MM.1S (cell line): ENCODE measurements around the gene AKAP6.

Experiments used
- DNase-seq: peaks from one replicate; pipeline ENCODE4 v3.0.0-alpha.2; 2015
- H2AFZ ChIP-seq: fragments of 300-600 bp; sonication (generic); 2 replicates; pipeline ENCODE4 v1.6.0; 2016; ENCODE audit warnings: antibody characterized with exemption, low read length
- H3F3A ChIP-seq: fragments of 300-600 bp; sonication (generic); 2 replicates; pipeline ENCODE4 v1.6.1; 2016; ENCODE audit warnings: mild to moderate bottlenecking, antibody characterized with exemption, low read length, moderate library complexity, mixed read lengths; ENCODE audit not compliant: insufficient read depth
- H3K27ac ChIP-seq: fragments of 300-600 bp; sonication (generic); 2 replicates; pipeline ENCODE4 v1.5.1; 2016; ENCODE audit warnings: mild to moderate bottlenecking, low read length
- H3K27me3 ChIP-seq: fragments of 300-600 bp; sonication (generic); replicated peaks from 2 replicates; pipeline ENCODE4 v1.6.0; 2016; ENCODE audit warnings: low read length; ENCODE audit not compliant: insufficient read depth
- H3K36me3 ChIP-seq: fragments of 300-600 bp; sonication (generic); replicated peaks from 2 replicates; pipeline ENCODE4 v1.6.1; 2016; ENCODE audit warnings: mild to moderate bottlenecking, low read length, mixed read lengths; ENCODE audit not compliant: insufficient read depth
- H3K4me1 ChIP-seq: fragments of 300-600 bp; sonication (generic); 2 replicates; pipeline ENCODE4 v1.6.1; 2016; ENCODE audit warnings: low read length, mixed read lengths
- H3K4me2 ChIP-seq: fragments of 300-600 bp; sonication (generic); 2 replicates; pipeline ENCODE4 v1.6.0; 2016; ENCODE audit warnings: low read depth, low read length
- H3K4me3 ChIP-seq: fragments of 300-600 bp; sonication (generic); 2 replicates; pipeline ENCODE4 v1.5.1; 2016; ENCODE audit warnings: low read length, mixed read lengths
- H3K79me2 ChIP-seq: fragments of 300-600 bp; sonication (generic); 2 replicates; pipeline ENCODE4 v1.6.1; 2016; ENCODE audit warnings: mixed run types, low read length, mixed read lengths
- H3K9ac ChIP-seq: fragments of 300-600 bp; sonication (generic); 2 replicates; pipeline ENCODE4 v1.6.1; 2016; ENCODE audit warnings: low read length, mixed read lengths
- H3K9me2 ChIP-seq: fragments of 300-600 bp; sonication (generic); replicated peaks from 2 replicates; pipeline ENCODE4 v1.6.1; 2016; ENCODE audit warnings: mild to moderate bottlenecking, low read length, mixed read lengths; ENCODE audit not compliant: insufficient read depth
- H3K9me3 ChIP-seq: fragments of 300-600 bp; sonication (generic); replicated peaks from 2 replicates; pipeline ENCODE4 v1.6.1; 2016; ENCODE audit warnings: mild to moderate bottlenecking, low read length, mixed read lengths; ENCODE audit not compliant: insufficient read depth
- H4K20me1 ChIP-seq: fragments of 300-600 bp; sonication (generic); 2 replicates; pipeline ENCODE4 v1.6.1; 2016; ENCODE audit warnings: mild to moderate bottlenecking, low read length, moderate library complexity, mixed read lengths; ENCODE audit not compliant: insufficient read depth
- CTCF ChIP-seq: fragments of 300-600 bp; sonication (generic); IDR thresholded peaks from 2 replicates; pipeline ENCODE4 v1.5.1; 2016; ENCODE audit warnings: antibody characterized with exemption, low read length, mixed read lengths
- EZH2 ChIP-seq: fragments of 300-600 bp; sonication (generic); optimal IDR thresholded peaks from 2 replicates; pipeline ENCODE3; 2017; ENCODE audit warnings: low read depth, mild to moderate bottlenecking, antibody characterized with exemption, low read length, mixed read lengths
- EZH2phosphoT487 ChIP-seq: fragments of 300-600 bp; sonication (generic); IDR thresholded peaks from 2 replicates; pipeline ENCODE4 v1.6.1; 2018; ENCODE audit warnings: antibody characterized with exemption, low read length

Gene AKAP6

GRCh38 chr14:32403688-32404087 lies 74.6 kb downstream of the AKAP6 start:
- Histone ChIP-seq H3K27ac (no peak overlapping the region), H3K9me2 (no peaks in the 10 kb centered on the region), H3K4me3 (no peak overlapping the region), H3K79me2 (no peaks in the 10 kb centered on the region), H3K9me3 (no peaks in the 10 kb centered on the region), H3K4me2 (no peak overlapping the region), H3K36me3 (no peaks in the 10 kb centered on the region), H3K27me3 (no peaks in the 10 kb centered on the region), H4K20me1 (no peaks in the 10 kb centered on the region), H3F3A (no peaks in the 10 kb centered on the region), H2AFZ (no peak overlapping the region), H3K9ac (no peak overlapping the region), H3K4me1 (no peaks in the 10 kb centered on the region)
- TF ChIP-seq EZH2 = no peak
- no peak for TF ChIP-seq CTCF
- no peak for TF ChIP-seq EZH2phosphoT487
- DNase-seq = no peak

- Histone ChIP-seq H3K9me3 (no peaks in the 10 kb centered on the region), H2AFZ (no peak overlapping the region), H3K9ac (no peak overlapping the region), H3K27me3 (no peaks in the 10 kb centered on the region), H4K20me1 (no peaks in the 10 kb centered on the region), H3K4me1 (no peaks in the 10 kb centered on the region), H3F3A (no peaks in the 10 kb centered on the region), H3K4me2 (no peak overlapping the region), H3K79me2 (no peaks in the 10 kb centered on the region), H3K4me3 (no peak overlapping the region), H3K27ac (no peak overlapping the region), H3K36me3 (no peaks in the 10 kb centered on the region), H3K9me2 (no peaks in the 10 kb centered on the region)
- DNase-seq = no peak
- TF ChIP-seq CTCF = no peak
- no peak for TF ChIP-seq EZH2phosphoT487
- no peak for TF ChIP-seq EZH2
Measured at GRCh38 chr14:32404784-32405573, 75.9 kb downstream of the AKAP6 start.

GRCh38 chr14:32405856-32406255 lies 76.8 kb downstream of the AKAP6 start:
- H3K27me3 ChIP-seq = no peaks in the 10 kb centered on the region

More at GRCh38 chr14:32405856-32406255, 76.8 kb downstream of the AKAP6 start:
- no peaks in the 10 kb centered on the region for H3K4me1 ChIP-seq
- no peak overlapping the region for H3K4me3 ChIP-seq
- H2AFZ ChIP-seq = no peak overlapping the region
- no peaks in the 10 kb centered on the region for H3K9me3 ChIP-seq
- DNase-seq = no peak
- no peaks in the 10 kb centered on the region for H3F3A ChIP-seq
- H3K27ac ChIP-seq = no peak overlapping the region
- H3K9ac ChIP-seq = no peak overlapping the region
- H4K20me1 ChIP-seq = no peaks in the 10 kb centered on the region
- H3K9me2 ChIP-seq = no peaks in the 10 kb centered on the region
- no peak overlapping the region for H3K4me2 ChIP-seq
- H3K36me3 ChIP-seq = no peaks in the 10 kb centered on the region
- TF ChIP-seq EZH2phosphoT487 (no peak), CTCF (no peak), EZH2 (no peak)
- no peaks in the 10 kb centered on the region for H3K79me2 ChIP-seq
